NCI-H2196 treated with DMSO at 0.1 percent for 48 hours (cell line): ENCODE data around the gene PSMC2.

ENCODE experiments used
- DNase-seq: peaks from one replicate; lab custom pipeline; 2025; ENCODE audit not compliant: unreplicated experiment; lab: John Stamatoyannopoulos, UW

Gene PSMC2

DNA sequence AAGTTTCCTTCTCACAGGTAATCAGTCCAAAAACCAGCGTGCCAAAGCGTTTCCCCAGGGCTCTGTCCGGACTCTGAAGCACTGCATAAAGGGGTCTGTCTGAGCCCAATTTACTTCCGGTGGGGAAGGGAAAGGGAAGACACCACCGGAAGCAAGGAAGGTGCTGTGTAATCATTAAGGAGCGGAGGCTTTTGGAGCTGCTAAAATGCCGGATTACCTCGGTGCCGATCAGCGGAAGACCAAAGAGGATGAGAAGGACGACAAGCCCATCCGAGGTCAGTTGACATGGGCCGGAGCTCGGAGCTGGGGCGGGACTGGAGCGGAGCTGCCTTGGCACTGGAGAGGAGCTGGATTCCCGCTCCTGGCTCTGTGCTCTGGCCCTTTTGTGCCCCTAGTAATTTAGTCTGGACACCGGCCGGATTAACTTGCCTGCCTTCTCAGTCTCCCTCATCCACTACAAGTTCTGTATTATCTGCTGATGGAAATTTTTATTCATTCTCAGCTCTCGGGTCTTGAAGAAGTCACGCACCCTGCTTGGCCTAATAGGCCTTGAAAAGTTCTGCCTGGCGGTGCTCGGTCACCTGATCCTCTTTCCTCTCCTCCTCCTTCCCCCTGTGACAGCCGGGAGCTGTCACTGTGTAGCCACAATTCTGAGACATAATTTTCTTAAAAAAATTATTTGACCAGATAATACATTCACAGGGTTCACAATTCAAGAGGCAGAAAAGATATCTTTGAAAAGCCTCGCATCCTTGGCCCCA lies at the start of gene PSMC2:
PSMC2 (plus strand) TSS at position 137 of the 761 bp plus-strand sequence; CDS start at position 206, 69 bp downstream.
- peak; percentile 79 for DNase-seq

DNA sequence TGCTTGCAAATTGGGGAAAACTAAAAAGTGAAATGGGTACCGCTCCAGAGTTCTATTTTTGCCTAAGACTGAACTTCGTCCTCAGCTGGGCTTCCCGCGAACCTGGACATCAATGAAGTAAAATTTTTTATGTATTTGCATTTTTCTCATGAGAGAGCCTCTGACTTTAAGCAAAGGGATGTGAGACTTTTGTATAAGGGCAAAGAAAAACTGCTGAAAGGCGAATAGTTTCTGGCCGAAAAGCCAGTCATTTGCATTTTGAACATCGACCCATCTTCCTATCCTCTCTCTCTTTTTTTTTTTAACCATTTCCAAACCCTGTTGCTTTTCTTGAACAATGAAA lies 49.6 kb upstream of the PSMC2 start:
- DNase-seq, result no peak

DNA sequence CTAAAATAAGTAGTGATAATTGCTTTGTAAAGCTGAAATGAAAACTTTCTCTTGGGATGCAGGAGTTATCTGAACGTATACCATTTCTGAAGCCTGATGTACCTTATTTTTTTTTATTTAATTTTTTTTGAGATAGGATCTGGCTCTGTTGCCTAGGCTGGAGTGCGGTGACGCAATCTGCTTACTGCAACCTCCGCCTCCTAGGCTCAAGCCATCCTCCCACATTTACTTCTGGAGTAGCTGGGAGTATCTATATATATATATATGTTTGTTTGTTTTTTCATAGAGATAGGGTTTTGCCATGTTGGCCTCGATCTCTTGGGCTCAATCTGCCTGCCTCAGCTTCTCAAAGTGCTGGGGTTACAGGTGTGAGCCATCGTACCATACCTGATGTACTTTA lies 47.8 kb upstream of the PSMC2 start:
- DNase-seq, result no peak

DNA sequence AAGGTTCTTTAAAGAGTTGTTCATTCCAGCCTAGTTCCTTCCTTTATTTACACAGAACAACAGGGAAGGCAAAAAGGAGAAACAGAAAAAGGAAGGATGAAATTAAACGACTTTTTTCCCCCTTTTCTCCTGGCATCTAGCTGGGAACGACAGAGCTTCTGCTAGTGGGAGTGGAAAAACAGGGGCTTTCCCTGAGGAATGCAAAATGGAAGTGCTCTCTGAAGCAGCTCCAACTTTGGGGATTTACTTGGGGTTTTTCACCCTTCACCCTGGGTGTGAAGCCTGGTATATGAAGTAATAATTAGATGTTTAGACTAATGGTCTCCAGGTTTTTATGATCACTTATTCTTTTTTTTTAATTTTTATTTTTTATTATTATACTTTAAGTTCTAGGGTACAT lies 46.0 kb upstream of the PSMC2 start:
- no peak for DNase-seq

DNA sequence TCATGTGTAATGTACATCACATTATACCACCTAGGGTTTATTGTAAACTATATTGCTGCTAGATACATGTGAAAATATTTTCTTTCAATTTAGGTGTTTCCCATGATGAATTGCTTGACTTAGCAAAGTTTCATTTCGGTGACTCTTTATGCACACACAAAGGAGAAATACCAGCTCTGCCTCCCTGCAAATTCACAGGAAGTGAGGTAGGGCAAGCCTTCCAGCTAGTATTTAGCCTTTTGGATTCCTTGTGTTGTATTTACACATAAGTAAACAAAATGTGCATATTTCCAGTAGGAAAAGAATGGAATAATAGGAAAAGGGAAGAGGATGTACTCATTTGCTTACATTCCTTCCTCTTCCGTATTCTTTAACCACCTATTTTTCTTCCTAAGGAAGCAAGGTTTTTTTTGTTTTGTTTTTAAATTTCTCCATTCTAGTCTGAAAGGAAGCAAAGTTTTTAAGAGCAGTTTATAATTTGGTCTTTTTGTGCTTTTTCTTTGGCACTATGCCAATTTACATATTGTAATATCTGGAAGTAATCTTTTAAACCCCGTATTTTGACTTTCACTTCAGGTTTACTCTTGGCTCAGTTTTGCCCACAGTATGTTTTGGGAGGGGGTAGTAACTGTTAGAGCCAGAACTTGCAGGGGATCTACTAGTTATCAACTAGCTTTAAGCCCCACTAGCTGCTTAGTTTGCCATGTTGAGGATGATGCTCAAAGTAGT lies 39.8 kb upstream of the PSMC2 start:
- DNase-seq, result no peak

DNA sequence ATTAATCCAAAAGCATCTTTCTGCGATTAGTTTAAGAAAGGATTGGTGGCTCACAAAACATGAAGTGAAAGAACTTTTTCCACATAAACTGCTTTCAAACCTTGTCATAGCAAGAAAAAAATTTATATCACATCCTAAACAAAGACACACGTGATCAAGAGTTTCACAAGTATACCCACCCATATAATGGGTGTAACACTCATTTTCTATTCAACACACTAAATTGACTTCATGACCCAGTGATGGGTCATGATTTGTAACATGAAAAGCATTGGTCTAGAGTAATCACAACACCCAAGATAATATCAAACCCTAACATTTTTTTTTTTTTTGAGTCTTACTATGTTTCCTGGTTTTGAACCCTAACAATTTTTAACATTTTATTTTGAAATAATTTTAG lies 32.6 kb upstream of the PSMC2 start:
- no peak for DNase-seq

DNA sequence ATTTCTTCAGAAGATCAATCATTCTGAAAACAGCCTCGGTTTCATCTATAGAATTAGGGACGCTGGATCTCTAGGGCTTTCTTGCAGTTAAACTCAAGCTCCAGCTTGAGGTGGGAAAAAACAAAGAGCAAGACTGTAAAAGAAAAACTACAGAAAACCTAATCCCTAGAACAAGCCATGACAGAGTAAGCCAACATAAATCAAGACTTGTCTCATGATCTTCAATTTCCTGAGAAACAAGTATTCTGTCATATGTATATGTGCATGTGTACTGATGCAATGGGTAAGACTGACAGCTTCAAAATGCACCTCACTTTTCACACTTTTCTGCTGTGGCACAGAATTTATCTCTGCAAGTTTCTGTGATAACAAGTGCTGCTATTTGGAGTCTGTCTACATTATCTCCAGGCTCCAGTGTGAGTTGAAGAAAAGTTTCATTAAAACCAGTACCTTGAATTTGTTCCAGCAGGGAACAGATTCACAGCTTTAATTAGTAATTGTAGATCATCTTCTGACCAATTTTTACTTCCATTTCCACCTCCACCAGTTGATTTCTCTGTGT lies 31.0 kb upstream of the PSMC2 start:
- no peak for DNase-seq

DNA sequence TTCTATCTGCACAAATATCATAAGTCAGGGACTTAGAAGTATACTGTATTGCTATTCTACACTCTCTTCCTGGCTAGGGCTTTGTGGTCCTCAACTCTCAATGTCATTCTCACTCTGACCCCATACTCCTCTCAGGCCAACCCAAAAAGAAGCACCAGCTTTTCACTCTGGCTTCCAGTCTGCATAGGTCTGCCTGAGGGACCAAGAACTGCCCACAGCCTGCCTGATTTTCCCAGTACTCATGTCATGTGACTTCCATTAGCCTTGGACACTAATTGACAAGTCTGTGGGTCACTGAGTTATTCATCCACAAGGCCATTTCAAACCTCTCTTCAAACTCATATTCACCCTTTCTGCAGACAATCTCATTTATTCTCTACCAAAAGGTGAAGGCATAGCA lies 30.4 kb upstream of the PSMC2 start:
- DNase-seq, result no peak

DNA sequence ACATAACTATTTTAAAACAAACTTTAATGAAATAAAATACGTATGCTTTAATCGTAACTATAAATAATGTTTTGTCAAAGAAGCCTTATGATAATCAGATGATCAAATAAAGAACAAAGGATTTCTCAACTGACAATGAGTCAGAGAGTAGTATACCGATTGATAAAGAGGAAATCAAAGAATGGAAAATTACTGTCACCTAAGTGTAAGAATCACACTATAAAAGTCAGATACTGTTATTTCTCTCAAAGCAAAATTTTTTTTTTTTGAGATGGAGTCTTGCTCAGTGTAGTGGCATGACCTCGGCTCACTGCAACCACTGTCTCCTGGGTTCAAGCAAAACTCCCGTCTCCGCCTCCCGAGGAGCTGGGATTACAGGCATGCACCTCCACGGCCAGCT lies 21.7 kb upstream of the PSMC2 start:
- DNase-seq, result no peak

DNA sequence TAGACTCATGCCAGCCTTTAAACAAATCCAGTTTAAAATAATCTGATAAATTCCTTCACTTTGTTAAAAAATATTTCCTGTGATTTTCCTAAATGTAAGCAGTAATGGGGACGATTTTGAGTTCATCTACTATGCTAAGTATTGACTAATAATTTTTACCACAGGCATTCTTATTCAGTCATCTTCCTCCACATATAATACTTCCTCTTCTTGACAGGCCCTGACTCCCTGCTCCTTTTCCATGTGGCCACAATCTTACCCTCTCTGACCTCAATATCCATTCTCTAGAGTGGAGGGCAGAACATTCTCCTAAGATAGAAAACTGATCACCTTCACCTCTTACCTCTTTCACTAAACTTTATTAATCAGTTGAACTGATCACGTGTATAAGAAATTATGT lies 10.7 kb upstream of the PSMC2 start:
- no peak for DNase-seq

DNA sequence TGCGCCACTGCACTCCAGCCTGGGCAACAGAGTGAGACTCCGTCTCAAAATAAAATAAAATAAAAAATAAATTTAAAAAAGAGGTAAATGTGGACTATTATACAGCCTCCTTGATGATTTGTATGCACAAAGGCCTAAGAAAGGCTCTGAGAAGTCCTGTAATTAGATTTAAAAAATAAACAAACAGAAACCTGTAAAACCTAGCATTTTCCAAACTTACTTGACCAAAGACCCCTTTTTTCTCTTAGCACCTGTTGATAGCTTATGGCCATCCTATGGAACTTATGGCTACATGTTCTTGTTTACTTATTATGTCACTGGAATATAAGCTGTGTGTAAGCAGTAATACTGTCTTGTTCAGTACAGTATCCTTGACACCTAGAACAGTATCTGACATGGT lies 8.6 kb upstream of the PSMC2 start:
- DNase-seq, result no peak

DNA sequence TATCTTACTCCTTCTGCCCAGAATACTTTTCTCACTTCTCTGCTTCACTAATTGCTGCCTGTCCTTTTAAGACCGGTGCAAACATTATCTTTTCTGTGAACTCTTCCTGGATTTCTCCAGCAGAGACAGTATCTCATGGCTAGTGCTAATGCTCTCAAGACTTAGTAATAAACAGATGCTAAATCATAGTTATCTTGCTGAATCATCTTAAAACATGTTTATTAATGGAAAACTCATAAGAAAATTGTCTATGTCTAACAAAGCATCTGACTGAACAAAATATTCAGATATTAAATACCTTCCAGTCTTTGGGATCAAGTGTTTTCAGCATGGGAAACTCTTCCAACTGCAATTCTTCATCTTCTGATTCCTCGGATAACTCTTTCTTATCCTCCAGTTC lies 6.0 kb upstream of the PSMC2 start:
- no peak for DNase-seq

DNA sequence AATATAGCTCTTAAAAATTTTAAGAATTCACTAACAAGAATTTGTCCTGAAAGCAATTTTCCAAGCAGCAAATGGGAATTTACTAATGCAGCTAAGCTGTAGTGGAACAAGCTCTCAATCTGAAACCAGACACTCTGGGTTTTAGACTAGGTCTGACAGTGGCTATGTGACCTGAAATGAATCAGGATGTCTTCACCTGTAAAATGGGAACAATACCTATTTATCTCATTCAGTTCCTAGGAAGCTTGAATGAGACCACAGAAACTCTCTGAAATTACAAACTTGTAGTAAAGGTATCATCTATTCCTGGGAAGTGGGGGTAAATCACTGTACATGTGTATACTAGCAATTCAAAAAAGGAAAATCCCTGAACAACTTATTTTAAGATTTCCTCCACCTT lies 4.1 kb upstream of the PSMC2 start:
- DNase-seq, result no peak

DNA sequence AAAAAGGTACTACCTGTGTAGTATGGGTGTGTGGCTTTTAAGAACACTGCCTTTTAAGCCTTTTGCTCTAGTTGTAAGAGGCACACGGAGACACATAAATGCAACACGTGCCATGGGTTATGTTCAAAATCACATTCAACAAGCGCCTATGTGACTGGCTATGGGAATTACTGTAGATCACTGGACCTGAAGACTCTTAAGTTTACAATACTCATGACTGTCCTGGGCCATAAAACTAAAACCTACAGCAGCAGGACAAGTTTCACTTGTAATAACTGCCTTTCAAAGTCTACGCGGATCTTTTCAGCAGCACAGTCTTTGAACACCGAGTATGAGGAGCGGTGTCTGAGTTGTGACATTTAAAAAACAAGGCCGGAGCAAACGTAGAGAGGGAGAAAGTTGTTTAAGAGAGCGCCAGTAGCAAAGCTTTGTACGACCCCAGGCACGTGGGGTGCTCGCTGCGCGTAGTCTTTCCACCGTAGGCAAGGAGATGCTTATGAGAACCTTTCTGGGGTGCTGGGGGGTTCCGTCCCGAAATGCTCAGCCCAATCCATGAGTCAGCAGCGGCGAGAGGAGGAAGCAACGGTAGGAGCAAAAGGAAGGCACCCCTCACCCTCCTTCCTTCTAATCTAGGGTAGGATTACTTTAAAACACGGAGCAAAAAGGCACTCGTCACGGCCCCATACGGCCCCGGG lies 3.5 kb upstream of the PSMC2 start:
- DNase-seq, result no peak

DNA sequence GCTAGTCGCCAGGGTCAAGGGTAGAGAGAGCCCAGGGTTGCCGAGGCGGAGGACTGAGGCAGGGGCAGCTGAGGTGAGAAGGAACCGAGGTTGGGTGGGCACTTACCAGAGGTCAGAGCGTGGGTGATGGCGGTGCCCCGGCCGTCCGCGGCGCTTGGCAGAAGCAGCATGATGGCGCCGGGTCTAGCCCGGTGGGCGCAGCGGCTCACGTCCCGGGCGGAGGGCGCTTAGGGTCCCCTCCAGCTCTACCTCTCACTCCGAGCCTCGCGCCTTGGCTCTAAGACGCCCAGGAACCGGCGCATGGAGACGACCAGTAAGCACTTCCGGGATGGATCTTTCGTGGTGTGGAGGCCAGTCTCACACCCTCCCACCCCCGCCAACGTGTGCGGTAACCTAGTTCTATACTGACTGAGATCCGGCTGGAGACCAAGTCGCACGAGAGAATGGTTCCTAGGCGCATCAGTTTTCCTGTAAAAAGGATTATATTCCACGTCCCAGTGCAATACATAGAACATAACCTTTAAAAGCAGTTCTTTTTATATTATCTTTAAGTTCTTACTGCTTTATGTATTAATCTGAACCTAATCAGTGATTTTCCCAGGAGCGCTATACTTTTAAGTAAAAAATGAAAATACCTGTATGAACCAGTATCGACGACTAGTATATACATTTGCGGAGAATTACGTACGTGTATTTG lies 2.8 kb upstream of the PSMC2 start, which contains the start of gene DNAJC2:
DNAJC2 (minus strand) TSS at position 315 of the 697 bp plus-strand sequence; CDS start at position 170, 145 bp downstream.
- DNase-seq, result peak; percentile 74

DNA sequence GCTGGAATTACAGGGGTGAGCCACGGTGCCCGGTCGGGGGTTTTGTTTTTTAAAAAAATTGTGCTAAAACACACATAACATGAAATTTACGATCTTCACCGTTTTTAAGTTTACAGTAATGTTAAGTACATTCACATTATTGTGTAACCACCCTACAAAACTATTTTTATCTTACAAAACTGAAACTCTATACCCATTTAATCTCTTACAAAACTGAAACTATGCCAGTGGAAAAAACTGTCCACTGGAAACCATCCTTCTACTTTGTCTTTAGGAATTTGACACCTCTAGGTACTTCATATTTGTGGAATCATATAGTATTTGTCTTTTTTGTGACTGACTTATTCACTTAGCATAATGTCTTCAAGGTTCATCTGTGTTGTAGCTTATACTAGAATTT lies 1.0 kb upstream of the PSMC2 start:
- no peak for DNase-seq

DNA sequence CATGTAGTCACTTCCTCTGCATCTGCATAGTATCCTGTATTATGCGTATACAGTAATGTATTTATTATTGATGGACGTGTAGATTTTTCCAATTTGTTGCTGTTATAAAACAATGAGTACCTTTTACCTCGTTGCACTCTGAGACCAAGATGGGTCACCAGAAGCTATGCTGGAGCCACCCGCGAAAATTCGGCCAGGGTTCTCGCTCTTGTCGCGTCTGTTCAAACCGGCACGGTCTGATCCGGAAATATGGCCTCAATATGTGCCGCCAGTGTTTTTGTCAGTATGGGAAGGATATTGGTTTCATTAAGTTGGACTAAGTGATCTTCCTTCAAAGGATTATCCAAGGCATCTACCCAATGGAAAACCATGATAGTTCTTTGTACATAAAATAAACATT lies 1.0 kb downstream of the PSMC2 start:
- DNase-seq, result no peak

DNA sequence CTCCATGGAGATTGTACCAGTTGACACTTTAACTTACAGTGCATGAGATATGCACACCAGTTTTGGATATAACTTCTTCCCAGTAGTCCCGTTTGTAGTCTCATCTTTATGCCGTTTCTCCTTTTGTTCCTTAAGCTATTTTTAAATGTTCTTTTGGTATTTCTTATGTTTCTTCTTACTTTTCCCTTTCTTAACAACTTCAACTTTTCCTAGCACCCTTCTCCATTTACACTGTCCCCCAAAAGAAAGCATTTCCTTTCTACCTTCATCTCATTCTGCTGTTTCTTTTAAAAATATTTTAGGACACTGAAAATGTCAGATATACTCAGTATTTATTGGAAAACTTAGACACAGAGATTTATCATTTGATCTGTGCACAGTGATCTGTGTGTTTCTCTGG lies 1.5 kb downstream of the PSMC2 start:
- DNase-seq, result no peak

DNA sequence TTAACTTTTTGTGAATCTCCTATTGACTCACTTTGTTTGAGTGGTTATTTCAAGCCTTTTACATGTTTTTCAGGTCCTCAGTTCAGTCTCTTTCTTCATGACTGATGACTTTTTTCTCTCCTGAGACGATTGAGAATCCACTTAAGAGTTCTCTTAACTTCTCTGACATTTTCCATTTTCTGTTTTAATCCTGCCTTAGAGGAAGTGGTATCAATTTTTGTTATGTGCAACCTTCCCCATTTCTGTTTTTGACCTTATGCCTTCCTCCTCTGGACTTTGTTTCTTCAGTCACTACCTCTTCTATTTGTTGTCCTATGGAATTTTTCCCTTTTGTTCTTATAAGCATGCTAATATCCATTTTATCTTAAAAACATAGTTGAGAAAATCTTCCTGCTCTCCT lies 2.4 kb downstream of the PSMC2 start:
- no peak for DNase-seq

DNA sequence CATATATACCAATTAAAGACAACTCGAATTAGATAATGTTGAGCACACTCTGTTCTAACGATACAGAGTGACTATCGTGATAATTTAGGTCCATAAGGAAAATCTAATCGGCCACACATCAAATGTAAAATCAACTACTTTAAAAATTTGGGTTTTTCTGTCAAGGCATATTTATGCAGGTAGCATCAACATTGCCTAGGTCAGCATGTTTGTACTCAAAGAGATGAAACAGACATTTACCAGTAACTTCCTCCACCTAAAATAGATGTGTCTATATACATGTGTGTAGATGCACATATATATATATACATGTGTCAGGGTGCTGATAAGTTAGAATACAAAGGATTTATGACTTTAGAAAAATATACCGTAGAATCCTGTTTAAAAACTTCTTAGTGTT lies 22.0 kb downstream of the PSMC2 start:
- no peak for DNase-seq
